Effector CD4-positive, alpha-beta T cell (primary cell): ENCODE measurements around the gene WSCD2. TPM values are rescaled to one million over a fixed set of nuclear protein-coding genes. Genes with fewer than 3 reads are reported as not detected.

Experiments used
- DNase-seq: peaks from one replicate; pipeline ENCODE4 v3.0.0-alpha.2; 2020
- total RNA-seq: gene quantifications from one replicate; lab custom pipeline; 2026; lab: John Stamatoyannopoulos, UW

The WSCD2 gene
- total RNA-seq, result not detected

- no peak for DNase-seq
These were observed at the start of gene WSCD2 for GRCh38 chr12:108129017-108129812. Gene WSCD2, plus strand, starts transcription at chr12:108129288. Its CDS starts 66,545 bp downstream, at chr12:108195833.

DNA sequence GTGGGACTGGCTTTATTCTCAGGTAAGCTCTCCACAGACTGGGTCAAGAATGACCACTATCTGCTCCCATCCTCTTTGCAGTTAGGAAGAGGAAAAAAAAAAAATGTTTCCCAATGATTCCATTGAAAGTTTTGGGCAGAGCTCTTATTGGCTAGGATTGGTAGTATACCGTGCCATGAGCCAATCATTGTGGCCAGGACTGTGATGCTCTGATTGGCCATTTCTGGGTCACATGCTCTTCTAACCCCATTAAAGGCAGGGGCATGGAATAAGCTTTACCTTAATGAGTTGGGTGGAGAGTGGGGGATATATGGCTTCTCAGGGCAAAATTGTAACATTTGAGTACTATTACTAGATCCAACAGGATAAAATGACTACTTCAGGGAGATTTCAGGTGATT lies 49.4 kb upstream of the WSCD2 start:
- DNase-seq, result no peak

GRCh38 chr12:108080363-108080762 lies 48.7 kb upstream of the WSCD2 start:
- no peak for DNase-seq

DNA sequence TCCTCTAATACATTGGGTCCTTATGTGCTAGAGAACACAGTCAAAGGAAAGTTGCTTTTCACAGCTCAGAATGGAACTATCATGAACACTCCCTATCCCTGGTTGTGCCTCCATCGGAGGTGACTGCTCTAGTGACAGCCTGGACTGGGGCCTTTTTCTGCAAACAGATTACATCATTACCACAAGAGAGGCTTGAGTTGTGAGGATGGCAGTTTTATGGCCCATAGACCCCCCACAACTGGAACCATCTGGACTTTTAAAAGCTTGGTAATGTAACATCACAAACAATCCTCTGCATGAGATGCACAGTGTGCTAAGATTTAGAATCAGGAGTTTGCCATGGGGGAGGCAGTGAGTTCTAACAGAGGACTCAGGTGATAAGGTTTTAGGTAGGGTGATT lies 46.6 kb upstream of the WSCD2 start:
- no peak for DNase-seq

DNA sequence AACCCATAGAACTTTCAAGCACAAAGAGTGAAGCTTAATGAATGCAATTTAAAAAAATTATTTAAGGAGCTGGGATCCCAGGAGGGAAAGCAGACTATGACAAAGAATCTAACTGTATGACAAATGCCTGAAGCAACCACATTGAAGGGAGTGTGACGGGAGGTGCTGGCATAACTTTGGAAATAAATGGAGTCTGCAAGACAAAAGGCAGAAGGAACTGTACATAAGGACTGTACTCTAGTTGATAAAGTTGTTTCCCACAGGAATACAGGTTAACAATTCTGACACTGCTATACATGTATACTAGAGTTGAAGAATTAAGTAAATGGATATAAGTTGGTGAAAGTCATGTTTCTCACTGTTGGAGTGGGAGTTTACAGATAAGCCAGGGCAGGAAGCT lies 41.2 kb upstream of the WSCD2 start:
- DNase-seq, result no peak

DNA sequence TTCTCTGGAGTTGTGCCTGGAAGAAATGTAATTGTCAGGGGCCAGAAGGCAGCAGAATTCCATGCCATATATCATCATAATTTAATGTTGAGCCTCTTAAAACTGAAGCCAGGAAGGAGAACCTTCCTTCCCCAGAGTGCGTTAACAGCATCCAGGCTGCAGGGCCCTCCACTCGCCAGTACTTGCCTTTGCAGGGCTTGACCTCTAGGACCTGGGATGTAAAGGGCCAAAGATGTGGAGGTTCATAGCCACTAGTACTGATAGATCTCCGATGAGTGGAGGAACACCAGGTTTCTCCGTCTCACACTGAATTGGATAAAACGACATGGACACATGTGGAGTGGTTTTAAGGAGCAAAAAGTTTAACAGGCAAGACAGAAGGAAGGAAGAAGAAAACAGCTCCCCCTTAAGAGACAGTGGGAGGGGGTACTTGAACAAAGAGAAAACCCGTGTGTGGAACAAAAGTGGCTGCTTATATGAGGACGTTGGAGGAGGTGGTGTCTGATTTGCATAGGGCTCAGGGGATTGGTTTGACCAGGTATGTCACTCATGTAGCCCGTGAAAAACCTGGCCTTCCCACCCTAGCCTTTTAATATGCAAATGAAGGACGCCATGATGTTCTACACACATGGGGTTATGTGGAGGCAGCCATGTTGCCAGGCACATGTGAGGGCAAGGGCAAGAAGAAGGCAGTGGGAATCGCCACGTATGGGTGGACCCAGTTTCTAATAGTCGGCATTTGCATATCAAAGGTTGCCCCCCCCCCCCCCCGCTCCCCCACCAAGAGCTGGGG lies 38.8 kb upstream of the WSCD2 start:
- DNase-seq, result no peak

DNA sequence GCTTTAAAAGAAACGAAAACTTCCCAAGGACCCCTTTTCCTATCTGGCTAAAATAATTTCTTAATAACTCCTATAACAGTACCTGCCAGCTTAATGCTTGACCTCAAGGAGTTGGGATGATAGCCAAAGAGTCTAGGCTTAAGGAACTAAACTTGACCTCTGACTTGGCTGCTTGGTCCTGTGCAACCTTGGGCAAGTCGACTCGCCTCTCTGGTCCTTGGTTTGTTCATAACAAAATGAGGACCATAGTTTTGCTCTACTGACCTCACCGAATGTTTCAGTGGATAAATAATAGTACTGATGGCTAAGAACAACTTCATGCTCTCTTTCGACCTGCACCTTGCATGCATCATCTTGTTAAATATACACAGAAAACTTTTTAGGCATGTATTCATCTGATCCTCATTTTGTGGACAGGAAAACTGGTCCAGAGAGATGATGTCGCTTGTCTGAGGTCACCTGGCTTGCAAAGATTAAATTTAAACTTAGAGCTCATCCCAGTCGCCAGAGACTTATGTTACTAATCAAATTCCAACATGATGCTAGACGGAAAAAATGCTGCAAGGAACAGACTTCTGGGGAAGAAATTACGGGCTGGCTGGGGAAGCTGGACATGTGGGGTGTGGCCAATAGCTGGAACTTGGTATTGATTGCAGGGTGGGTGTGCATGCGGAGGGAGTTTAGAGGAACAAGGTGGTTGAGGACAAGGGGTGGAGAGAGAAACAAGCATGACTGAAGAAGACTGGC lies 38.0 kb upstream of the WSCD2 start:
- DNase-seq, result no peak

- DNase-seq, result no peak
These were observed 37.4 kb upstream of the WSCD2 start for GRCh38 chr12:108091679-108092051.

GRCh38 chr12:108093209-108093608 lies 35.9 kb upstream of the WSCD2 start:
- no peak for DNase-seq

DNA sequence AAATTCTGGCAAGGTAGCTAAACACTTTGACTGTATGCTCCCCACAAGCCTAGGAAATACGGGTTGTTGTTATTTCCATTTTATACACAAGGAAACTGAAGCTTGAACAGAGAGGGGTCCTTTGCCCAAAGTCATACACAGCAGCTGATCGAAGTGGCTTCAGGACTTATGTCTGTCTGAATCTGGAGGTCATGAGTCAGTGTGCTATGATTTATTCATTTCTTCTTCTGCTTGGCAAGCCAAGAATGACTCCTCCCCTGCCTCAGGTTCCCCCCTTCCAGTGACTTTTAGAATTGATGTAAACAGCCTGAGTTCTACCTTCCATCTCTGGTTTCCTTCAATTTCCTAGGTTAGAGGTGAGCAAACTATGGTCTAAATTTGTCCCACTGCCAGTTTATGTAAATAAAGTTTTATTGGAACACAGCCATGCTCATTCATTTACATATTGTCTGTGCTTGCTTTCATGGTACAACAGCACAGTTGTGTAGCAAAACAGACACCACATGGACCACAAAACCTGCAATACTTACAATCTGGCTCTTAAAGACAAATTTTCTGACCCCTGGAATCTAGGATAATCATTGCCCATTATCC lies 34.9 kb upstream of the WSCD2 start:
- DNase-seq, result no peak

DNA sequence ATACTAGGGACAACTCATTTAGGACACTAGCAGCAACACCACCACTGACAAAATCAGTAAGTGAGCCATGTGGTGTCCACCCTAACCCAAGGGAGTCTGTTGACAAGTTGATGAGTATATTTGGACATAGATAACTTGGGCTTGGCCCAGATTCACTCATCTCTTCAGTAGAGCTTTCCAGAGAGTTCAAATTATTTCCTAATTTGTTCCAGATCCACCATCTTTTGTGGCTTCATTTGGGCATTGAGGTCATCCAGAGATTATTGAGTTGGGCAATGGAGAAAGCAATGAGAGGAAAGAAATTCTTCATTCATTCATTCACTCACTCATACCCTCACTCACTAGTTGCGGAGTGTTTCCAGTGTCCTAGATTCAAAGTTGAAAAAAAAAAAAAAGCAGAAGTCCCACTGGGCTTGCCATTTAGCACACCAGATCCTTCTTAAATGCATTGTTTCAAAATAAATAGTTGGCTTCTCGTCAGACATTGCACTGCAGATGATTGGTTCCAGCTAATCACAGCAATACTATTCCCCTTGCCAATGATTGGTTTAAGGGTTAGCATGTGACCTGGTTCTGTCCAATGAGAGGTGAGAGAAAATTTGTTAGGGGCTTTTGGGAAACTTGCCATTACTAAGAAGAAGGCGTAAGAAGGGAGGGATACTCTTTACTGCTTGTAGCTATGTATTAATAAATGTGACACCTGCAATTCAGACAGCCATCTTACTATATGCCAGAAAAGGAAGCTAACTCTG lies 31.8 kb upstream of the WSCD2 start:
- DNase-seq, result no peak

DNA sequence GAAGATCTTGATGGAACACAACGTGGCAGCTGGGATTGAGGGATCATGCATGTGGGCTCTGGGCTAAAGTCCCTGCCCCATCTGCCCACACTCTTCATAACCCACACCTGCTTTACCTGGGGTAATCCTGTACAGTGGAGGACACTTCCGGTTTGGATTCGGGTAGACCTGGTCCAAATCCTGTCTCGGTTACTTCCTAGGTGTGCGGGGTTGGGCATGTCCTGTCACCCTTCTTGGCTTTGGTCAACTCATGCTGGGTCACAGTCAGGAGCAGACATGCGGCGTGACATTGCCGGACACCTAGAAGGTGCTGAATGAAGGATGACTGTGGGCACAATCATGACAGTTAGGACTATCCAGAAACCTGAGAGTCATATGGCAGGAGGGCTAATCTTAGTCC lies 30.7 kb upstream of the WSCD2 start:
- DNase-seq, result no peak

- DNase-seq, result no peak
These were observed 30.0 kb upstream of the WSCD2 start for GRCh38 chr12:108099073-108099472.

GRCh38 chr12:108099778-108100489 lies 29.2 kb upstream of the WSCD2 start:
- DNase-seq, result no peak

DNA sequence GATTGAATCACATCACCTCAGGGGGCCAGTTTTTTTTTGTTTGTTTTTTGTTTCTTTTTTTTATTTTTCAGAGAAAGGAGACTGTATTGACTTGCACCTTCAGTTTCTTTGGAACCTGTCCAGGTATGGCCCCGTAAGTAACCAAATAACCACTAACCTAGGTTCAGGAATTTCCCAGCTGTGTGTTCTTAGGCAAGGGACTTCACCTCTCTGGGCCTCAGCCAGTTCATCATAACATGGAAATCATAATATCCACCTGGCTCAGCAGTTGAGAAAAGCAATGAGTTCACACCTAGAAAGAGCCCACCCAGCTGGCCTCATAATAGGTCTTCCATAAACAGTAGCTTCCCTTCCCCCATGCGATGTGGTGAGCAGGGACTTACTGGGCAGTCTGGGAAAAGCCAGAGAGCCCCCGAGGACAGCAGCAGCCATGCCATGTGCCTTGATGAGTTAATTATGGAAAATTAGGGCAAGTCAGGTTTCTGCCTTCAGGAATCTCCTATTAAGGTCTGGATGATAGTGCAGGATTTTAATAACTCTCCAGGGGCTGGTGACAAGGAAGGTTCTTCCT lies 27.4 kb upstream of the WSCD2 start:
- DNase-seq, result no peak

GRCh38 chr12:108102363-108102762 lies 26.7 kb upstream of the WSCD2 start:
- DNase-seq, result no peak

GRCh38 chr12:108103087-108103486 lies 26.0 kb upstream of the WSCD2 start:
- DNase-seq, result no peak

DNA sequence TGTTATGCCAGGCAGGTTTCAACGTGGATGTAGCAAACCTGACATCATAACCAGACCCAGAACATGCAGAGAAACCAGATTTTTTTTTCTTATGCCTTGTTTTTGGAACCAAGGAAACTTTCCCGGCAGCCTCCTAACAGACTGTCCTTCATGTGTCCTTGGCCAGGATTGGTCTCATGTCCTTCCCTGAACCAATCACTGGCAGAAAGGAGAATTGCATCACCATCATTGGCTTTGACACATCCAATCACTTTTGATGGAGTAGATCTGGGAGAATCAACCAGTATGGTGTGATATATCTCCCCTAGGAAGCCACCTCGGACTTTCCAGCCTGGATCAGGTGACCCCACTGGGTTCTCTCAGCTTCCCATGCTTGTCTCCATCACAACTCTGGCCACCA lies 25.6 kb upstream of the WSCD2 start:
- no peak for DNase-seq

DNA sequence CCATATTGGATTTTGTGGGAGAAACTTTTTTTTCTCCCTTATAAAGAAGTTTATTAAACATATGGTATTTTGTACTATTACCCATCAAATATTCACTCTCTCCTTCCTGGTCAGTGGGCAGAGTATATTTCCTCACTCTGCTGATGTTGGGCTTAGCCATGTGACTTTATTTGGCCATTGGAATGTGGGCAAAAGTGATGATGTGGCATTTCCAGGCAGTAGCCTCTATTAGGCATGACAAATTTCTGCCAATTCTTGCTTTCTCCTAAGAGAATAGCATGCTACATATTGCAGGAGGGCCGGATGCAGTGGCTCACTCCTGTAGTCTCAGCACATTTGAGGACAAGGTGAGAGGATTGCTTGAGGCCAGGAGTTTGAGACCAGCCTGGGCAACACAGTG lies 24.4 kb upstream of the WSCD2 start:
- no peak for DNase-seq

- DNase-seq, result no peak
These were observed 22.5 kb upstream of the WSCD2 start for GRCh38 chr12:108106599-108106998.

- no peak for DNase-seq
These were observed 21.8 kb upstream of the WSCD2 start for GRCh38 chr12:108107293-108107692.
